GM23338 (cell line): ENCODE measurements around the gene GPR33. TPM values are rescaled to one million over a fixed set of nuclear protein-coding genes. Genes with fewer than 3 reads are reported as not detected.

Experiments
- ATAC-seq: fragments of 200-7000 bp; cut with Tn5 transposase; 3 replicates; pipeline ENCODE4 v1.9.1; 2020
- DNase-seq: peaks from one replicate; pipeline ENCODE4 v3.0.0-alpha.2; 2015; ENCODE audit warnings: low spot score
- H2AFZ ChIP-seq: fragments of 200-600 bp; sonication (generic); 2 replicates; pipeline ENCODE4 v1.8.0; 2016; ENCODE audit warnings: antibody characterized with exemption, mild to moderate bottlenecking, moderate library complexity
- H3F3A ChIP-seq: fragments of 200-600 bp; sonication (generic); replicated peaks from 2 replicates; pipeline ENCODE4 v1.8.0; 2017; ENCODE audit warnings: antibody characterized with exemption, mixed run types, low read depth
- H3K27ac ChIP-seq: fragments of 200-600 bp; sonication (generic); 2 replicates; pipeline ENCODE4 v1.6.1; 2016; ENCODE audit warnings: low read depth
- H3K27me3 ChIP-seq: fragments of 200-600 bp; sonication (generic); 2 replicates; pipeline ENCODE4 v1.8.0; 2016; ENCODE audit warnings: mild to moderate bottlenecking, mixed run types, moderate library complexity; ENCODE audit not compliant: insufficient read depth
- H3K36me3 ChIP-seq: fragments of 200-600 bp; sonication (generic); 2 replicates; pipeline ENCODE4 v1.8.0; 2016; ENCODE audit warnings: mild to moderate bottlenecking; ENCODE audit not compliant: insufficient read depth
- H3K4me1 ChIP-seq: fragments of 200-600 bp; sonication (generic); 2 replicates; pipeline ENCODE4 v1.8.0; 2016; ENCODE audit warnings: mild to moderate bottlenecking, moderate library complexity; ENCODE audit not compliant: insufficient read depth
- H3K4me2 ChIP-seq: fragments of 200-600 bp; sonication (generic); 2 replicates; pipeline ENCODE4 v1.7.1; 2017; ENCODE audit warnings: mixed run types
- H3K4me3 ChIP-seq: fragments of 200-600 bp; sonication (generic); 2 replicates; pipeline ENCODE4 v1.6.1; 2016; ENCODE audit warnings: mixed run types
- H3K79me2 ChIP-seq: fragments of 200-600 bp; sonication (generic); replicated peaks from 2 replicates; pipeline ENCODE4 v1.8.0; 2017; ENCODE audit warnings: mild to moderate bottlenecking; ENCODE audit not compliant: insufficient read depth
- H3K9me2 ChIP-seq: fragments of 200-600 bp; sonication (generic); 2 replicates; pipeline ENCODE4 v1.8.0; 2017; ENCODE audit not compliant: insufficient read depth
- H4K20me1 ChIP-seq: fragments of 200-600 bp; sonication (generic); replicated peaks from 2 replicates; pipeline ENCODE4 v1.8.0; 2017; ENCODE audit warnings: mild to moderate bottlenecking; ENCODE audit not compliant: insufficient read depth
- H3K27ac Mint-ChIP-seq: 2 replicates; pipeline ENCODE4 v1.8.0; 2020; ENCODE audit warnings: inconsistent platforms, mild to moderate bottlenecking, moderate library complexity, mixed read lengths
- H3K27me3 Mint-ChIP-seq: 3 replicates; pipeline ENCODE4 v1.8.0; 2022; ENCODE audit warnings: low read depth, mild to moderate bottlenecking, moderate library complexity, mixed read lengths, inconsistent platforms; ENCODE audit not compliant: insufficient read depth, poor library complexity
- H3K36me3 Mint-ChIP-seq: 3 replicates; pipeline ENCODE4 v1.8.0; 2021; ENCODE audit warnings: low read depth, mild to moderate bottlenecking, inconsistent platforms, moderate library complexity, mixed read lengths
- H3K4me1 Mint-ChIP-seq: 3 replicates; pipeline ENCODE4 v1.8.0; 2020; ENCODE audit warnings: mild to moderate bottlenecking, inconsistent platforms, mixed read lengths
- H3K4me3 Mint-ChIP-seq: 3 replicates; pipeline ENCODE4 v1.8.0; 2021; ENCODE audit warnings: moderate library complexity, mild to moderate bottlenecking, inconsistent platforms, mixed read lengths
- H3K9me3 Mint-ChIP-seq: 3 replicates; pipeline ENCODE4 v1.8.0; 2020; ENCODE audit warnings: moderate library complexity, mild to moderate bottlenecking, inconsistent platforms, mixed read lengths
- ETS1 ChIP-seq: IDR thresholded peaks from 2 replicates; pipeline ENCODE4 v1.6.1; 2016; ENCODE audit warnings: antibody characterized with exemption
- EZH2phosphoT487 ChIP-seq: fragments of 200-600 bp; sonication (generic); IDR thresholded peaks from one replicate; pipeline ENCODE4 v1.8.1; 2018; ENCODE audit warnings: antibody characterized with exemption; ENCODE audit not compliant: unreplicated experiment
- JUNB ChIP-seq: IDR thresholded peaks from one replicate; pipeline ENCODE4 v1.6.1; 2016; ENCODE audit warnings: antibody characterized with exemption; ENCODE audit not compliant: unreplicated experiment
- ZNF331 ChIP-seq: fragments of 250-450 bp; sonication (Bioruptor Pico); IDR thresholded peaks from 2 replicates; pipeline ENCODE4 v1.5.0; 2020; ENCODE audit warnings: low read depth, mild to moderate bottlenecking, moderate library complexity
- polyA plus RNA-seq: library from polyadenylated mRNA; unstranded; fragments of >200 nt; fragmentation: Nextera tagmentation; extraction: Ambion mirVana; gene quantifications from 2 replicates; pipeline ENCODE4 v1.2.1, GENCODE V29; 2016
- total RNA-seq: library from RNA; depleted of rRNA; stranded (reverse); fragments of >200 nt; shearing (Covaris generic); gene quantifications from 2 replicates; pipeline ENCODE4 v1.2.3, GENCODE V29; 2014
- TF ChIP-seq, protein P1 (sequence below), 2 experiments: fragments of 200-600 bp in 1 of 2; sonication (generic) in 1 of 2; conservative IDR thresholded peaks; 2 replicates each; pipeline versions ENCODE4 v1.5.1 to v1.6.1; 2016 to 2017; ENCODE audit warnings: antibody characterized with exemption in 2 of 2, low read depth in 2 of 2, mild to moderate bottlenecking in 2 of 2, moderate library complexity in 1 of 2
- TF ChIP-seq, protein P2 (sequence below): IDR thresholded peaks from one replicate; pipeline ENCODE4 v1.6.1; 2018; ENCODE audit warnings: antibody characterized with exemption; ENCODE audit not compliant: unreplicated experiment

GPR33 gene
- total and polyA plus RNA-seq, 2 experiments from 2014 or later = not detected

DNA sequence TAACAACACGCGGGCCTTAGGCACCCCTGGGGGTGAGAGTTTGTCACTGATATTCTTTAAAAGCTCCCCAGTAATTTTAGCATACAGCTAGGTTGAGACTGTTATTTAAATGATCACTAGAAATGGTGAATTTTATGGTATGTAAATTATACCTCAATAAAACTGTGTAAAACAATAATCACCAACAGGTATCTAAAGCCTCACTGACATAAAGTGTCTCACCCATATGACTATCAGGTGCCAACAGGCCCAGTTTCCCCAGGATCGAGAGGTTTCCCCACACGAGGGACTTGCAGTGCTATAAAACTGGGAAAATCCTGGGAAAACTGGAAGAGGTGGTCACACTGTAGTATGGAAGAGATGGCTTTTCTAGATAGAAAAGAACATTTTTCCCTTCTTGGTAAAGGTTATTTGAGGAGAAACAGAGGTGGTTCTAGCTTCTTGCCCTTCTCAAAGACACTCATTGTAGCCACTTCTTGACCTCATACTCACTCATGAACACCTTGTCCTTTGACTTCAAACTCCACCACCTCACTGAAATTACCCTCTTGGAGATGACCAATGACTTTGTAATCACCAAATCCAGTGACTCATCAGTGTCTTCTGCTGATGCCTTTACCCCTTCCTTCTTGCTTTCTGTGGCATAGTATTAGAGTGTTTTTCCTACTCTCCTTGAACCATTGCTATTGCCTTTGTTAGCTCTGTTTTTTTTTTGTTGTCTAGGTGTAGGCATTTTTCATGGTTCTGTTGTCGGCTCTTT lies 48.5 kb upstream of the GPR33 start:
- Mint-ChIP-seq H3K4me3 (no peak overlapping the region), H3K4me1 (no peaks in the 10 kb centered on the region), H3K36me3 (no peaks in the 10 kb centered on the region), H3K27me3 (no peaks in the 10 kb centered on the region), H3K27ac (no peak overlapping the region), H3K9me3 (no peaks in the 10 kb centered on the region)
- Histone ChIP-seq H2AFZ (no peak overlapping the region), H3K9me2 (no peaks in the 10 kb centered on the region; the same call in 1 of the 2 replicates), H3K4me3 (no peak overlapping the region), H3K4me2 (no peak overlapping the region), H4K20me1 (no peaks in the 10 kb centered on the region), H3K79me2 (no peaks in the 10 kb centered on the region), H3K27ac (no peak overlapping the region), H3K27me3 (no peaks in the 10 kb centered on the region), H3K36me3 (no peaks in the 10 kb centered on the region), H3F3A (no peaks in the 10 kb centered on the region), H3K4me1 (no peaks in the 10 kb centered on the region)
- TF ChIP-seq, protein P1, sequence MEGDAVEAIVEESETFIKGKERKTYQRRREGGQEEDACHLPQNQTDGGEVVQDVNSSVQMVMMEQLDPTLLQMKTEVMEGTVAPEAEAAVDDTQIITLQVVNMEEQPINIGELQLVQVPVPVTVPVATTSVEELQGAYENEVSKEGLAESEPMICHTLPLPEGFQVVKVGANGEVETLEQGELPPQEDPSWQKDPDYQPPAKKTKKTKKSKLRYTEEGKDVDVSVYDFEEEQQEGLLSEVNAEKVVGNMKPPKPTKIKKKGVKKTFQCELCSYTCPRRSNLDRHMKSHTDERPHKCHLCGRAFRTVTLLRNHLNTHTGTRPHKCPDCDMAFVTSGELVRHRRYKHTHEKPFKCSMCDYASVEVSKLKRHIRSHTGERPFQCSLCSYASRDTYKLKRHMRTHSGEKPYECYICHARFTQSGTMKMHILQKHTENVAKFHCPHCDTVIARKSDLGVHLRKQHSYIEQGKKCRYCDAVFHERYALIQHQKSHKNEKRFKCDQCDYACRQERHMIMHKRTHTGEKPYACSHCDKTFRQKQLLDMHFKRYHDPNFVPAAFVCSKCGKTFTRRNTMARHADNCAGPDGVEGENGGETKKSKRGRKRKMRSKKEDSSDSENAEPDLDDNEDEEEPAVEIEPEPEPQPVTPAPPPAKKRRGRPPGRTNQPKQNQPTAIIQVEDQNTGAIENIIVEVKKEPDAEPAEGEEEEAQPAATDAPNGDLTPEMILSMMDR (conservative IDR thresholded peaks at IDR 0.05; ENCODE audit: low read depth in 2 of 2) = no peak
- TF ChIP-seq, protein P2, sequence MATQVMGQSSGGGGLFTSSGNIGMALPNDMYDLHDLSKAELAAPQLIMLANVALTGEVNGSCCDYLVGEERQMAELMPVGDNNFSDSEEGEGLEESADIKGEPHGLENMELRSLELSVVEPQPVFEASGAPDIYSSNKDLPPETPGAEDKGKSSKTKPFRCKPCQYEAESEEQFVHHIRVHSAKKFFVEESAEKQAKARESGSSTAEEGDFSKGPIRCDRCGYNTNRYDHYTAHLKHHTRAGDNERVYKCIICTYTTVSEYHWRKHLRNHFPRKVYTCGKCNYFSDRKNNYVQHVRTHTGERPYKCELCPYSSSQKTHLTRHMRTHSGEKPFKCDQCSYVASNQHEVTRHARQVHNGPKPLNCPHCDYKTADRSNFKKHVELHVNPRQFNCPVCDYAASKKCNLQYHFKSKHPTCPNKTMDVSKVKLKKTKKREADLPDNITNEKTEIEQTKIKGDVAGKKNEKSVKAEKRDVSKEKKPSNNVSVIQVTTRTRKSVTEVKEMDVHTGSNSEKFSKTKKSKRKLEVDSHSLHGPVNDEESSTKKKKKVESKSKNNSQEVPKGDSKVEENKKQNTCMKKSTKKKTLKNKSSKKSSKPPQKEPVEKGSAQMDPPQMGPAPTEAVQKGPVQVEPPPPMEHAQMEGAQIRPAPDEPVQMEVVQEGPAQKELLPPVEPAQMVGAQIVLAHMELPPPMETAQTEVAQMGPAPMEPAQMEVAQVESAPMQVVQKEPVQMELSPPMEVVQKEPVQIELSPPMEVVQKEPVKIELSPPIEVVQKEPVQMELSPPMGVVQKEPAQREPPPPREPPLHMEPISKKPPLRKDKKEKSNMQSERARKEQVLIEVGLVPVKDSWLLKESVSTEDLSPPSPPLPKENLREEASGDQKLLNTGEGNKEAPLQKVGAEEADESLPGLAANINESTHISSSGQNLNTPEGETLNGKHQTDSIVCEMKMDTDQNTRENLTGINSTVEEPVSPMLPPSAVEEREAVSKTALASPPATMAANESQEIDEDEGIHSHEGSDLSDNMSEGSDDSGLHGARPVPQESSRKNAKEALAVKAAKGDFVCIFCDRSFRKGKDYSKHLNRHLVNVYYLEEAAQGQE = no peak
- TF ChIP-seq ETS1 (no peak), EZH2phosphoT487 (no peak), JUNB (no peak), ZNF331 (CRISPR knock-in tag) (no peak)
- DNase-seq = no peak
- no peak for ATAC-seq

DNA sequence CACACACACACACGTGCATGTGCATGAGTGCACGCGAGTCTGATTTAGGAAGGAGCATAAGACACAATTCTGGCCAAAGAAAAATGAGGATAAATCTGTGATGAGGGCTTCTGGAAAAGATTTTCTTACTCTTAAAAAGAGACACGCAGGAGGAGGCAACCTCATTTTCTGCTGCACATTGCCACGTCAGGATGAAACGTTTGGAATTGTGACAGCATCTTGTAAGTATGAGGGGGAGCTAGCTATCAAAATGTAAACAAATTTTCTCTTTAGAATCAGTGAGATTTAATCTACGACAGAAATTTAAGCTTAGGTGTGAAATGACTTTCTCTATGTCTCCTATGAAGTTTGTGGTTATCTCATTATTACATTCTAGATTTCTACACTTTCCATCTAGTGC lies 42.3 kb upstream of the GPR33 start:
- no peak for ATAC-seq
- no peak for TF ChIP-seq ETS1

More for the DNA sequence above, 42.3 kb upstream of the GPR33 start:
- H2AFZ ChIP-seq = no peak overlapping the region
- DNase-seq = no peak
- no peak overlapping the region for H3K4me3 Mint-ChIP-seq
- H3K27me3 ChIP-seq = no peaks in the 10 kb centered on the region
- H3K27me3 Mint-ChIP-seq = no peaks in the 10 kb centered on the region
- H4K20me1 ChIP-seq = no peaks in the 10 kb centered on the region
- no peaks in the 10 kb centered on the region for H3K4me1 ChIP-seq
- no peaks in the 10 kb centered on the region for H3K79me2 ChIP-seq
- H3F3A ChIP-seq = no peaks in the 10 kb centered on the region
- peaks cover 3% of the 10 kb centered on the region; the same call in 1 of the 3 replicates for H3K9me3 Mint-ChIP-seq
- H3K36me3 Mint-ChIP-seq = no peaks in the 10 kb centered on the region
- no peaks in the 10 kb centered on the region; the same call in 1 of the 2 replicates for H3K9me2 ChIP-seq
- H3K4me2 ChIP-seq = no peak overlapping the region
- H3K27ac ChIP-seq = no peak overlapping the region
- no peaks in the 10 kb centered on the region for H3K36me3 ChIP-seq
- H3K4me1 Mint-ChIP-seq = no peaks in the 10 kb centered on the region
- no peak overlapping the region for H3K27ac Mint-ChIP-seq
- H3K4me3 ChIP-seq = no peak overlapping the region
